WTC11 (cell line): ENCODE measurements around the gene EIF3B. TPM values are rescaled to one million over a fixed set of nuclear protein-coding genes. Genes with fewer than 3 reads are reported as not detected.

Experiments used
- ATAC-seq: fragments of 200-7000 bp; cut with Tn5 transposase; 2 replicates; pipeline ENCODE4 v1.10.0; 2021; ENCODE audit warnings: mild to moderate bottlenecking, moderate library complexity
- CTCF ChIA-PET: fragments of 300-600 bp; sonication (Branson Sonifier 250); formaldehyde crosslinking; loops from one replicate; lab custom pipeline; 2021; ENCODE audit warnings: antibody characterized with exemption; lab: Charles Lee
- POLR2A ChIA-PET: fragments of 350-600 bp; sonication (Branson Sonifier 250); formaldehyde crosslinking; loops from one replicate; lab custom pipeline; 2021; ENCODE audit warnings: antibody characterized with exemption; lab: Charles Lee
- DNase-seq: peaks from one replicate; pipeline ENCODE4 v3.0.0; 2021; ENCODE audit warnings: low spot score
- H3K27ac Mint-ChIP-seq: 2 replicates; pipeline ENCODE4 v1.8.0; 2021; ENCODE audit warnings: mixed read lengths
- H3K27me3 Mint-ChIP-seq: 2 replicates; pipeline ENCODE4 v1.8.0; 2021; ENCODE audit warnings: low read depth, mild to moderate bottlenecking, moderate library complexity, mixed read lengths
- H3K36me3 Mint-ChIP-seq: 2 replicates; pipeline ENCODE4 v1.8.0; 2021; ENCODE audit warnings: mixed read lengths
- H3K4me1 Mint-ChIP-seq: 2 replicates; pipeline ENCODE4 v1.8.0; 2022; ENCODE audit warnings: mixed read lengths
- H3K4me3 Mint-ChIP-seq: 2 replicates; pipeline ENCODE4 v1.8.0; 2021; ENCODE audit warnings: mild to moderate bottlenecking, moderate library complexity, mixed read lengths
- H3K9me3 Mint-ChIP-seq: 2 replicates; pipeline ENCODE4 v1.8.0; 2021; ENCODE audit warnings: mixed read lengths
- AR ChIP-seq: fragments of 250-450 bp; sonication (Bioruptor Pico); IDR thresholded peaks from 2 replicates; pipeline ENCODE4 v1.9.0; 2021; ENCODE audit warnings: mild to moderate bottlenecking
- ATF3 ChIP-seq: sonication (generic); formaldehyde crosslinking; conservative IDR thresholded peaks from 2 replicates; pipeline ENCODE4 v1.8.1; 2022; ENCODE audit warnings: mild to moderate bottlenecking, missing genetic modification reagents
- CBFB ChIP-seq: sonication (generic); formaldehyde crosslinking; IDR thresholded peaks from 2 replicates; pipeline ENCODE4 v1.8.1; 2022; ENCODE audit warnings: mild to moderate bottlenecking, low read depth, missing genetic modification reagents
- CDX4 ChIP-seq: fragments of 250-450 bp; sonication (Bioruptor Pico); IDR thresholded peaks from 2 replicates; pipeline ENCODE4 v1.9.0; 2021; ENCODE audit warnings: moderate library complexity, mild to moderate bottlenecking, inconsistent platforms, borderline replicate concordance
- CREM ChIP-seq: sonication (generic); formaldehyde crosslinking; IDR thresholded peaks from 2 replicates; pipeline ENCODE4 v1.8.1; 2022; ENCODE audit warnings: mild to moderate bottlenecking, missing genetic modification reagents, moderate library complexity
- FOXP1 ChIP-seq: sonication (generic); formaldehyde crosslinking; IDR thresholded peaks from 2 replicates; pipeline ENCODE4 v1.8.0; 2022; ENCODE audit warnings: missing genetic modification reagents, mild to moderate bottlenecking, moderate library complexity, borderline replicate concordance
- FOXP4 ChIP-seq: sonication (generic); formaldehyde crosslinking; IDR thresholded peaks from 2 replicates; pipeline ENCODE4 v1.8.0; 2022; ENCODE audit warnings: mild to moderate bottlenecking, missing genetic modification reagents
- GRHL2 ChIP-seq: fragments of 250-450 bp; sonication (Bioruptor Pico); IDR thresholded peaks from 2 replicates; pipeline ENCODE4 v1.8.0; 2022; ENCODE audit warnings: mild to moderate bottlenecking, moderate library complexity; ENCODE audit not compliant: insufficient replicate concordance, severe bottlenecking
- GTF2I ChIP-seq: fragments of 250-450 bp; sonication (Bioruptor Pico); conservative IDR thresholded peaks from 2 replicates; pipeline ENCODE4 v1.4.0; 2021; ENCODE audit warnings: mild to moderate bottlenecking
- MAX ChIP-seq: sonication (generic); formaldehyde crosslinking; IDR thresholded peaks from 2 replicates; pipeline ENCODE4 v1.8.0; 2022; ENCODE audit warnings: mild to moderate bottlenecking, missing genetic modification reagents
- NFATC4 ChIP-seq: fragments of 250-450 bp; sonication (Bioruptor Pico); IDR thresholded peaks from 2 replicates; pipeline ENCODE4 v1.9.0; 2021; ENCODE audit warnings: mild to moderate bottlenecking
- NFYB ChIP-seq: sonication (generic); formaldehyde crosslinking; conservative IDR thresholded peaks from 2 replicates; pipeline ENCODE4 v1.8.0; 2022; ENCODE audit warnings: low read depth, missing genetic modification reagents
- RORB ChIP-seq: fragments of 250-450 bp; sonication (Bioruptor Pico); IDR thresholded peaks from 2 replicates; pipeline ENCODE4 v1.9.0; 2021; ENCODE audit warnings: mild to moderate bottlenecking
- SMAD3 ChIP-seq: sonication (generic); formaldehyde crosslinking; IDR thresholded peaks from 2 replicates; pipeline ENCODE4 v1.8.0; 2022; ENCODE audit warnings: missing genetic modification reagents, mild to moderate bottlenecking, borderline replicate concordance
- SOX15 ChIP-seq: fragments of 250-450 bp; sonication (Bioruptor Pico); IDR thresholded peaks from 2 replicates; pipeline ENCODE4 v1.9.0; 2021; ENCODE audit warnings: mild to moderate bottlenecking
- SP1 ChIP-seq: sonication (generic); formaldehyde crosslinking; conservative IDR thresholded peaks from 2 replicates; pipeline ENCODE4 v1.8.1; 2022; ENCODE audit warnings: missing genetic modification reagents
- USF1 ChIP-seq: sonication (generic); formaldehyde crosslinking; IDR thresholded peaks from 2 replicates; pipeline ENCODE4 v1.8.0; 2022; ENCODE audit warnings: mild to moderate bottlenecking, missing genetic modification reagents
- ZNF138 ChIP-seq: sonication (generic); formaldehyde crosslinking; conservative IDR thresholded peaks from 2 replicates; pipeline ENCODE4 v1.8.1; 2022; ENCODE audit warnings: mild to moderate bottlenecking, moderate library complexity, missing genetic modification reagents
- ZNF232 ChIP-seq: sonication (generic); formaldehyde crosslinking; IDR thresholded peaks from 2 replicates; pipeline ENCODE4 v1.8.0; 2022; ENCODE audit warnings: mild to moderate bottlenecking, missing genetic modification reagents
- total RNA-seq: library from RNA; stranded (reverse); gene quantifications from 3 replicates; pipeline ENCODE4 v1.2.3, GENCODE V29; 2021
- TF ChIP-seq, protein P1 (sequence below): sonication (generic); formaldehyde crosslinking; IDR thresholded peaks from 2 replicates; pipeline ENCODE4 v1.8.0; 2023; ENCODE audit warnings: missing genetic modification reagents
- TF ChIP-seq, protein P2 (sequence below): sonication (generic); formaldehyde crosslinking; IDR thresholded peaks from 2 replicates; pipeline ENCODE4 v1.8.0; 2023; ENCODE audit warnings: mild to moderate bottlenecking, missing genetic modification reagents

The EIF3B gene
- total RNA-seq, 1 experiment from 2014 or later = 361 TPM

DNA sequence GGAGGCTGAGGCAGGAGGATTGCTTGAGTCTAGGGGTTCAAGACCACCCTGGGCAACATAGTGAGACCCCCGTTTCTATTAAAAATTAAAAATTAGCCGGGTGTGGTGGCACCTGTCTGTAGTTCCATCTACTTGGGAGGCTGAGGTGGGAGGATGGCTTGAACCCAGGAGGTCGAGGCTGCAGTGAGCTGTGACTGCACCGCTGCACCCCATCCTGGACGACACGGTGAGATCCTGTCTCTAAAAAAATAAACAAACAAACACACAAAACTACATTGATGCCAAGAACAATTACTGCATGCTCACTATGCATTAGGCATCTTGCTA lies 48.0 kb downstream of the EIF3B start:
- TF ChIP-seq ZNF138 (CRISPR knock-in tag) (no peak), FOXP4 (CRISPR knock-in tag) (no peak), CBFB (CRISPR knock-in tag) (no peak), RORB (CRISPR knock-in tag) (no peak), CDX4 (CRISPR knock-in tag) (no peak)
- Mint-ChIP-seq H3K4me1 (peaks cover 28% of the 10 kb centered on the region), H3K4me3 (peak overlapping the region; percentile 82), H3K27ac (peak overlapping the region; percentile 95; the same call in 1 of the 2 replicates), H3K36me3 (no peaks in the 10 kb centered on the region), H3K9me3 (no peaks in the 10 kb centered on the region), H3K27me3 (no peaks in the 10 kb centered on the region)
- ChIA-PET CTCF (interaction anchor here (1.4 to 3.1 kb wide), 2 partner anchors 29 to 66 kb away, joined by 6 to 15 read pairs; no protein-coding TSS in a partner anchor), POLR2A (no interaction called here)
- ATAC-seq = no peak
- no peak for DNase-seq

DNA sequence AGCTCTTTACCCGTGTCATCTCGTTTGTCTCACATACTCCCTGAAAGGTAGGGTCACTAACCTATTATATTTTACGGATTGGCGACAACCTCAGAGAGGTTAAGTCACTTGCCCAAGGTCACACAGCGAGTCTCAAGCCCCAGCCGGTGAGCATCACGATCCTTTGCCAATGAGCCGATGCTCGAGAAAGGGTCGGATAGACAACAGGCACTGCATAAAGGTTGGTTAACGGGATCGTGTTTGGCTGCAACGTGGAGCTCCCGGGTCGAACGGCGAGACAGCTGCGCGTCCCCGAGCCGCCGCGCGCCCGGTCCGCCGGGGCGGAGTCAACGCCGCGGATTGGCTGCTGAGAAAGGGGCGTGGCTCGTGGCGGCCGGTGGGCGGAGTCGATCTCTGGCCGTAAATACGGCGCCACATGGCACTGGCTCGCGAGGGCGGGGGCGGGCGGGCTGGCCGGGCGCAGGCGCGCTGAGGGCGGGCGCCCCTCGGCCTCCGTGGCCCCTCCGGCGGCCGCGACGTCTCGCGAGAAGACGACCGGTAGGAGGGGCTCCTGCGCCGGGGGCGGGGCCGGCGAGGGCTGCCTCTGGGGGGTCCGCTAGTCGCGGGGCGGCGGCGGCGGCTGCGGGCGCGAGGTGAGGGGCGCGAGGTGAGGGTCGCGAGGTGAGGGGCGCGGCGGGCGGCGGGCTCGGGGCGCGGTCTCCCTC lies 48.5 kb downstream of the EIF3B start, which contains the start of gene CHST12:
CHST12 (plus strand) TSS at position 598 of the 704 bp plus-strand sequence. CDS start 29,029 bp downstream, outside the sequence.
- Mint-ChIP-seq H3K36me3 (no peaks in the 10 kb centered on the region), H3K9me3 (no peaks in the 10 kb centered on the region), H3K4me3 (peak within 1 kb of the TSS; percentile 82), H3K27me3 (no peaks in the 10 kb centered on the region), H3K27ac (peak within 1 kb of the TSS; percentile 95), H3K4me1 (peaks cover 28% of the 10 kb centered on the region)
- ATAC-seq = peak; percentile 82
- CTCF ChIA-PET = interaction anchor here (1.4 to 3.1 kb wide), 2 partner anchors 28 to 66 kb away, joined by 6 to 15 read pairs; no protein-coding TSS in a partner anchor
- POLR2A ChIA-PET = no interaction called here
- DNase-seq = peak; percentile 95
- TF ChIP-seq MAX (CRISPR knock-in tag) (peak; percentile 63), SMAD3 (CRISPR knock-in tag) (0 out of 2 replicates have a peak, but pooled peaks have one; percentile 63), GRHL2 (CRISPR knock-in tag) (no peak), AR (CRISPR knock-in tag) (no peak), CREM (CRISPR knock-in tag) (peak; percentile 16; the same call in 1 of the 2 replicates), USF1 (CRISPR knock-in tag) (no peak), ZNF232 (CRISPR knock-in tag) (peak; percentile 75; the same call in 1 of the 2 replicates), CDX4 (CRISPR knock-in tag) (no peak), SP1 (CRISPR knock-in tag) (peak; percentile 87), NFYB (CRISPR knock-in tag) (0 out of 2 replicates have a peak, but pooled peaks have one; percentile 22), RORB (CRISPR knock-in tag) (no peak), FOXP1 (0 out of 2 replicates have a peak, but pooled peaks have one; percentile 41), NFATC4 (CRISPR knock-in tag) (peak; percentile 57; the same call in 1 of the 2 replicates), SOX15 (CRISPR knock-in tag) (no peak), GTF2I (CRISPR knock-in tag) (peak; percentile 98), ATF3 (no peak)
- TF ChIP-seq, protein P1, sequence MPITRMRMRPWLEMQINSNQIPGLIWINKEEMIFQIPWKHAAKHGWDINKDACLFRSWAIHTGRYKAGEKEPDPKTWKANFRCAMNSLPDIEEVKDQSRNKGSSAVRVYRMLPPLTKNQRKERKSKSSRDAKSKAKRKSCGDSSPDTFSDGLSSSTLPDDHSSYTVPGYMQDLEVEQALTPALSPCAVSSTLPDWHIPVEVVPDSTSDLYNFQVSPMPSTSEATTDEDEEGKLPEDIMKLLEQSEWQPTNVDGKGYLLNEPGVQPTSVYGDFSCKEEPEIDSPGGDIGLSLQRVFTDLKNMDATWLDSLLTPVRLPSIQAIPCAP (CRISPR knock-in tag) = no peak
- TF ChIP-seq, protein P2, sequence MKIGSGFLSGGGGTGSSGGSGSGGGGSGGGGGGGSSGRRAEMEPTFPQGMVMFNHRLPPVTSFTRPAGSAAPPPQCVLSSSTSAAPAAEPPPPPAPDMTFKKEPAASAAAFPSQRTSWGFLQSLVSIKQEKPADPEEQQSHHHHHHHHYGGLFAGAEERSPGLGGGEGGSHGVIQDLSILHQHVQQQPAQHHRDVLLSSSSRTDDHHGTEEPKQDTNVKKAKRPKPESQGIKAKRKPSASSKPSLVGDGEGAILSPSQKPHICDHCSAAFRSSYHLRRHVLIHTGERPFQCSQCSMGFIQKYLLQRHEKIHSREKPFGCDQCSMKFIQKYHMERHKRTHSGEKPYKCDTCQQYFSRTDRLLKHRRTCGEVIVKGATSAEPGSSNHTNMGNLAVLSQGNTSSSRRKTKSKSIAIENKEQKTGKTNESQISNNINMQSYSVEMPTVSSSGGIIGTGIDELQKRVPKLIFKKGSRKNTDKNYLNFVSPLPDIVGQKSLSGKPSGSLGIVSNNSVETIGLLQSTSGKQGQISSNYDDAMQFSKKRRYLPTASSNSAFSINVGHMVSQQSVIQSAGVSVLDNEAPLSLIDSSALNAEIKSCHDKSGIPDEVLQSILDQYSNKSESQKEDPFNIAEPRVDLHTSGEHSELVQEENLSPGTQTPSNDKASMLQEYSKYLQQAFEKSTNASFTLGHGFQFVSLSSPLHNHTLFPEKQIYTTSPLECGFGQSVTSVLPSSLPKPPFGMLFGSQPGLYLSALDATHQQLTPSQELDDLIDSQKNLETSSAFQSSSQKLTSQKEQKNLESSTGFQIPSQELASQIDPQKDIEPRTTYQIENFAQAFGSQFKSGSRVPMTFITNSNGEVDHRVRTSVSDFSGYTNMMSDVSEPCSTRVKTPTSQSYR (CRISPR knock-in tag) = no peak
